Measurements from ENCODE around the gene ERFL. TPM values are rescaled to one million over a fixed set of nuclear protein-coding genes. Genes with fewer than 3 reads are reported as not detected.
A peak's percentile ranks its signal among the peaks of the same experiment; 100 is the strongest.
"Not testable (repeated sequence)": the region's sequence is repeated elsewhere in the genome, so short reads cannot be mapped to it uniquely, and the experiment has no call there.

The ERFL gene
- total RNA-seq, 4 donors from 2014 or later, result 0.27 to 1.9 (median 0.95) TPM

DNA sequence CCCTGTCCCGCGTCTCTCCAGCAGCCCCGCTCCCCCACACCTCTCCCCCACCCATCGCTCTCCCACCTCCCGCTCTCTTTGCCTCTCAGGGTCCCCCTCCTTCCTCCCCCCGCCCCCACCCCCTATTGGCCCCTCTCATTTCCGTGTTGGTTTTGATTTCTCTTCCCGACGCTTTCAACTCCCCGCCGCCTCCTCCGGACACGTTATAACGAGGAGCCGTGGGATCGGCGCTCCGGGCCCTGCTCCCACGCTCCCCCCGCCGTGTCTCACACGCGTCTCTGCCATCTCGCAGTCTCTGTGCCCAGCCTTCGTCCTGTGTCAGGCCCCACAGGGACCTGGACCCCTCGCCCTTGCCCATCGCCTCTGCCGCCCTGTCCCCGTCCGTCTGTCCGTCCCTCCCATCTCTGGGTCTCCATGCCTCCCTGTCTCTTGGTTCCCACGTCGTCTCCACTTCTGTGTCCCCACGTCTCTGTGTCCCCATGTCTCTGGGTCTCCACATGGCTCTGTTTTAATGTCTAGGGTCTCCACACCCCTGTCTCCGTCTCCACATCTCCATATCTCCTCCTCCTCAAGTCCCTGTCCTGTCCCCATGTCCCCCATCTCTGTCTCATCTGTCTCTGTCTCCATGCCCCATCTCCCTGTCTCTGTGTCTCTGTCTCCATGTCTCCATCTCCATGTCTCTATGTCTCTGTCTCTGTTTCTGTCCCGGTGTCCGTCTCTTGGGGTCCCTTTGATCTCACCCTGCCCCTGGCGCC, 13.1 kb downstream of the ERFL start:
- intact Hi-C loops (cut with DNase I; ENCODE audit: low total_unique reads), result no loop called here
- no peaks in the 10 kb centered on the region for H3K36me3 ChIP-seq
- peak overlapping the region in 1 of 4 donors; percentile 25 for H3K4me3 ChIP-seq
- in situ Hi-C loops (cut with MboI; ENCODE audit: low pct_ligation_motif_present in 1 of 4, low pct_unique_long_range_greater_than_20kb in 1 of 4, low sequenced_read_pairs in 3 of 4), result no loop called here
- DNase-seq, result no peak
- TF ChIP-seq, protein P1, sequence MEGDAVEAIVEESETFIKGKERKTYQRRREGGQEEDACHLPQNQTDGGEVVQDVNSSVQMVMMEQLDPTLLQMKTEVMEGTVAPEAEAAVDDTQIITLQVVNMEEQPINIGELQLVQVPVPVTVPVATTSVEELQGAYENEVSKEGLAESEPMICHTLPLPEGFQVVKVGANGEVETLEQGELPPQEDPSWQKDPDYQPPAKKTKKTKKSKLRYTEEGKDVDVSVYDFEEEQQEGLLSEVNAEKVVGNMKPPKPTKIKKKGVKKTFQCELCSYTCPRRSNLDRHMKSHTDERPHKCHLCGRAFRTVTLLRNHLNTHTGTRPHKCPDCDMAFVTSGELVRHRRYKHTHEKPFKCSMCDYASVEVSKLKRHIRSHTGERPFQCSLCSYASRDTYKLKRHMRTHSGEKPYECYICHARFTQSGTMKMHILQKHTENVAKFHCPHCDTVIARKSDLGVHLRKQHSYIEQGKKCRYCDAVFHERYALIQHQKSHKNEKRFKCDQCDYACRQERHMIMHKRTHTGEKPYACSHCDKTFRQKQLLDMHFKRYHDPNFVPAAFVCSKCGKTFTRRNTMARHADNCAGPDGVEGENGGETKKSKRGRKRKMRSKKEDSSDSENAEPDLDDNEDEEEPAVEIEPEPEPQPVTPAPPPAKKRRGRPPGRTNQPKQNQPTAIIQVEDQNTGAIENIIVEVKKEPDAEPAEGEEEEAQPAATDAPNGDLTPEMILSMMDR (IDR thresholded peaks at IDR 0.05), result no peak
- TF ChIP-seq POLR2A (IDR thresholded peaks at IDR 0.05) (no peak), POLR2AphosphoS5 (IDR thresholded peaks at IDR 0.05) (no peak), EP300 (IDR thresholded peaks at IDR 0.05; ENCODE audit: low read depth) (no peak)
- H3K9me3 ChIP-seq, result no peaks in the 10 kb centered on the region
- WGBS, 2 donors (ENCODE audit: low coverage in 1 of 2), result 2 to 10% methylated on average over 16 to 31 of the region's 38 CpGs
- H3K27me3 ChIP-seq, result peaks cover 67% of the 10 kb centered on the region
- H3K4me1 ChIP-seq, result peaks cover 3 to 16% (median 12%) of the 10 kb centered on the region in 4 donors
- H3K27ac ChIP-seq, result no peak overlapping the region

DNA sequence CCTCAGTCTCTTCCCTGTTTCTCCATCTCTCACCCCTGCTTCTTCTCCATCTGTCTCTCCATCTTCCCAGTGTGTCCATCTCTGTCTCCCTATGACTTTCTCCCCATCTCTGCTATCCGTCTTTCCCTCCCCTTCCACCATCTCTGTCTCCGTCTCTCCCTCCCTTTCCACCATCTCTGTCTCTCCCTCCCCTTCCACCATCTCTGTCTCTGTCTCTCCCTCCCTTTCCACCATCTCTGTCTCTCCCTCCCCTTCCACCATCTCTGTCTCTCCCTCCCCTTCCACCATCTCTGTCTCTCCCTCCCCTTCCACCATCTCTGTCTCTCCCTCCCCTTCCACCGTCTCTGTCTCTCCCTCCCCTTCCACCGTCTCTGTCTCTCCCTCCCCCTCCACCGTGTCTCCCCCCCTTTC, 13.8 kb downstream of the ERFL start:
- in situ Hi-C loops (cut with MboI; ENCODE audit: low pct_ligation_motif_present in 1 of 4, low pct_unique_long_range_greater_than_20kb in 1 of 4, low sequenced_read_pairs in 3 of 4); DNase-seq; H3K4me3 ChIP-seq; H3K27ac ChIP-seq; H3K36me3 ChIP-seq; intact Hi-C loops (cut with DNase I; ENCODE audit: low total_unique reads); H3K9me3 ChIP-seq: not testable (repeated sequence)
- H3K27me3 ChIP-seq, result peaks cover 67% of the 10 kb centered on the region
- 0 to 3% methylated on average over 2 of the region's 5 CpGs for WGBS, 2 donors (ENCODE audit: low coverage in 1 of 2)
- H3K4me1 ChIP-seq, result peaks cover 3 to 16% (median 12%) of the 10 kb centered on the region in 4 donors

GRCh38 chr19:41913538-41914423, 14.5 kb downstream of the ERFL start:
- no peak for TF ChIP-seq POLR2A (IDR thresholded peaks at IDR 0.05)
- TF ChIP-seq, protein P1 (IDR thresholded peaks at IDR 0.05), result no peak
- no peak for TF ChIP-seq POLR2AphosphoS5 (IDR thresholded peaks at IDR 0.05)
- TF ChIP-seq EP300 (IDR thresholded peaks at IDR 0.05; ENCODE audit: low read depth), result no peak

DNA sequence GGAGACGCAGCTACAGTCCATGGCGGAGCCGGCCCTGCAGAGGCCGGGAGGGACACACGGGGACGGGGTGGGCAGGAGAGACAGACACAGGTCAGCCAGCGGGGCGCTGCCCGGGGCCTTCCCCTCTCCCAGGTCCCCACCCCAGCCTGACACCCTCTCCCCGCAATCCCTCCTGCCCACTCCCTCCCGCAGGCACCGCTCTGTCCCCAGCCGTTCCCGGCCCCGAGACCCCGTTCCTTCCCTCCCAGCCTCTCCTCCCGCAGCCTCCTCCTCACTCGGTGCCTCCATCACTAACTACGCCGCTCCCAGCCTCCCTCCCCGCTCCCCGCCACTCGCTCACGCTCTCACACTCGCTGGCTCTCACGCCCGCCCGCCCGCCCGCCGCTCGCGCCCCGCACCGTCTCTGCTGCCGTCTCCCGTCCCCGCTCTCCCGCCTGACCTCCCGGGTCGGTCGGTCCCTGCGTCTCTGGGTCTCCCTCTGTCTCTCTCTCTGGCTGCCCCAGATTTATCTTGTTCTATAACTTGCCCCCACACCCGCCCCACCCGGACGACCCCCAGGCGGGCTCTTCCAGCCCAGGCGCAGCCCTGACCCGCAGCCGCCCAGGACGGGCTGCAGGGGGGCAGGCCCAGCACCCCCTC, 15.2 kb downstream of the ERFL start:
- H3K4me3 ChIP-seq, result no peak overlapping the region
- DNase-seq, result no peak
- 0 to 2% methylated on average over 2 to 46 of the region's 51 CpGs for WGBS, 2 donors (ENCODE audit: low coverage in 1 of 2)
- peaks cover 3 to 16% (median 12%) of the 10 kb centered on the region in 4 donors for H3K4me1 ChIP-seq
- intact Hi-C loops (cut with DNase I; ENCODE audit: low total_unique reads), result no loop called here
- no peaks in the 10 kb centered on the region for H3K9me3 ChIP-seq
- in situ Hi-C loops (cut with MboI; ENCODE audit: low pct_ligation_motif_present in 1 of 4, low pct_unique_long_range_greater_than_20kb in 1 of 4, low sequenced_read_pairs in 3 of 4), result no loop called here
- peaks cover 67% of the 10 kb centered on the region for H3K27me3 ChIP-seq
- no peak overlapping the region for H3K27ac ChIP-seq
- TF ChIP-seq, protein P1 (IDR thresholded peaks at IDR 0.05), result no peak
- TF ChIP-seq EP300 (IDR thresholded peaks at IDR 0.05; ENCODE audit: low read depth) (no peak), POLR2A (IDR thresholded peaks at IDR 0.05) (no peak), POLR2AphosphoS5 (IDR thresholded peaks at IDR 0.05) (no peak)
- H3K36me3 ChIP-seq, result no peaks in the 10 kb centered on the region

More at GRCh38 chr19:41913538-41914423, 14.5 kb downstream of the ERFL start:
- in situ Hi-C loops (cut with MboI; ENCODE audit: low pct_ligation_motif_present in 1 of 4, low pct_unique_long_range_greater_than_20kb in 1 of 4, low sequenced_read_pairs in 3 of 4), result no loop called here
- Histone ChIP-seq H3K9me3 (no peaks in the 10 kb centered on the region), H3K27ac (no peak overlapping the region), H3K4me3 (no peak overlapping the region), H3K36me3 (no peaks in the 10 kb centered on the region), H3K27me3 (peaks cover 67% of the 10 kb centered on the region), H3K4me1 (peaks cover 3 to 16% (median 12%) of the 10 kb centered on the region in 4 donors)
- 9 to 13% methylated on average over 12 to 21 of the region's 21 CpGs for WGBS, 2 donors (ENCODE audit: low coverage in 1 of 2)
- no peak for DNase-seq
- intact Hi-C loops (cut with DNase I; ENCODE audit: low total_unique reads), result no loop called here

Data from transverse colon (tissue), 4 donors.